Ectodermal cell (in vitro differentiated cells): ENCODE results near the gene ZDHHC18.
"Not testable (repeated sequence)": the region's sequence is repeated elsewhere in the genome, so short reads cannot be mapped to it uniquely, and the experiment has no call there.

Source experiments
- H3K27ac ChIP-seq: 2 replicates; pipeline ENCODE4 v1.7.0; 2013; ENCODE audit warnings: mild to moderate bottlenecking, low read depth, low read length; ENCODE audit not compliant: insufficient read depth, poor library complexity, severe bottlenecking
- H3K27me3 ChIP-seq: 2 replicates; pipeline ENCODE4 v1.7.0; 2013; ENCODE audit warnings: mild to moderate bottlenecking, low read length; ENCODE audit not compliant: insufficient read depth, control insufficient read depth, poor library complexity, severe bottlenecking
- H3K36me3 ChIP-seq: one replicate; pipeline ENCODE4 v1.7.0; 2013; ENCODE audit warnings: low read length; ENCODE audit not compliant: control insufficient read depth, insufficient read depth
- H3K4me1 ChIP-seq: one replicate; pipeline ENCODE4 v1.7.0; 2013; ENCODE audit warnings: low read length; ENCODE audit not compliant: control insufficient read depth, insufficient read depth
- H3K4me3 ChIP-seq: 2 replicates; pipeline ENCODE4 v1.7.0; 2013; ENCODE audit warnings: low read depth, low read length, control low read depth; ENCODE audit not compliant: insufficient read depth
- H3K9me3 ChIP-seq: 2 replicates; pipeline ENCODE4 v1.7.0; 2013; ENCODE audit warnings: mild to moderate bottlenecking, low read length, moderate library complexity; ENCODE audit not compliant: control insufficient read depth
- WGBS, 2 experiments: methylation state at CpG; one replicate each; pipeline ENCODE4 v1.1.7; 2013; ENCODE audit warnings: missing lambda C conversion rate in 2 of 2; 5-methylcytosine and 5-hydroxymethylcytosine counted together

The ZDHHC18 gene

DNA sequence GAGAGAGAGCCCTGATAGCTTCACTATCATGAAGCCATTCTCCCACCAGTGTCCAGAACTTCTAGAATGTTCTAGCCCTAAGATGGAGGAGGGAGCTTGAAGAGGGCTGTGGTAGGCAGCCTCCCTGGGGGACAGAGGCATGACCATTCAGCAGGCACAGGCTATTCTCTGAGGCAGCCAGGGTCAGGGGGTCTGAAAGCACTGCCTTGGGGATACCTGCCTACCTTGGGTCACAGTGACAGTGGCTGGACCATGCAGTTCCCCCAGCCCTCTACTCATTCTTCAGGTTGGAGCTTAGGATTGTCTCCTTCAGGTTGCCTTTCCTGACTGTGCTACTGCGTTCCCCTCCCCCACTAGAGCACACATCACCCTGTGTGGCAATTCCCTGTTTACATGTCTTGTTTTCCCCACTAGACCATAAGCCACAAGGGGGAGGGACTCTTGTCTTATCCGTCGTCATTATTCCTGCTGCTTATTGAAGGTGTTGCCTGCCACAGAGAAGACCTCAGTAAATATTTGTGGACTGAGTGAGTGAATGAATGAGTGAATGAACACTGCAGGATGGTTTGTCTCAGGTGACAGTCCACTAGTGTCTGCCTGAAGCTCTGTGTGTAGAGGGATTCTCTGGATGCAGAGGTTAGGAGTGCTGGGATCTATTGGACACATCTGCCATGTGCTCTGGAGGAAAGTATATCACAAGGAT lies 5.2 kb downstream of the ZDHHC18 start:
- Histone ChIP-seq H3K4me1 (peaks cover 7% of the 10 kb centered on the region), H3K27ac (no peak overlapping the region), H3K27me3 (no peaks in the 10 kb centered on the region), H3K4me3 (no peak overlapping the region), H3K36me3 (peaks cover 23% of the 10 kb centered on the region), H3K9me3 (no peaks in the 10 kb centered on the region)
- WGBS, 2 experiments: 85 to 92% methylated on average over 3 of the region's 3 CpGs

DNA sequence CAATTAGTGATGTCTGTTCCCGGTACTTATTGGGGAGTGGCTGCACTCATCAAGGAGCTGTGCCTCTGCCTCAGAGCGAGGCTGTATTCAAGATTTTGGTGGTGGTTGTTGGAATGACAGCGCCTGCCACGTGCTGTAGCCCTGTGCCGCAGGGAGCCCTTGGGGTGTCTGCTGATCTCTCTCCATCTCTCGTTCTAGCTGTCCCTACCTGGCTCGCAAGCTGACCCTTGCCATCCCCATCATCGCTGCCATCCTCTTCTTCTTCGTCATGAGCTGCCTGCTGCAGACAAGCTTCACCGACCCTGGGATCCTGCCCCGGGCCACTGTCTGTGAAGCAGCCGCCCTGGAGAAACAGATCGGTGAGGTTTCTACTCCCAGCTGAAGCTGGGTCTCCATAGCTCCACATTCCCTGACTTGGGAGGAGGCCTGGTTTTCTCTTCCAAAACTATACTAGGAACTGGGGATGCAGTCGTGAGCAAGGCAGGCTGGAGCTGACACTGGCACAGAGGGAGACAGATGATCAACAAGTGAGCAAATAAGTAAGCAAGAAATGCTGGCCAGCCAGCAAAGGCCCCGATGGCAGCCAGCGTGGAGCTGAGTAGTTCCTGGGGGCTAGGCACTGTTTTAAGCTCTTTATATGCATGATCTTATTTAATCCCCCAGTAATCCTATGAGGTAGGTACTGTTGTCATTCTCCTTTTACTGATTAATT lies 5.9 kb downstream of the ZDHHC18 start:
- Histone ChIP-seq H3K27ac (no peak overlapping the region), H3K36me3 (peaks cover 23% of the 10 kb centered on the region), H3K27me3 (no peaks in the 10 kb centered on the region), H3K4me1 (peaks cover 5% of the 10 kb centered on the region), H3K9me3 (no peaks in the 10 kb centered on the region), H3K4me3 (no peak overlapping the region)
- WGBS, 2 experiments: 92 to 94% methylated on average over 16 of the region's 16 CpGs

GRCh38 chr1:26833432-26834405 lies 7.2 kb downstream of the ZDHHC18 start:
- no peaks in the 10 kb centered on the region for H3K27me3 ChIP-seq
- H3K4me3 ChIP-seq: no peak overlapping the region
- peaks cover 3% of the 10 kb centered on the region for H3K4me1 ChIP-seq
- no peaks in the 10 kb centered on the region for H3K9me3 ChIP-seq
- no peak overlapping the region for H3K27ac ChIP-seq
- H3K36me3 ChIP-seq: peaks cover 23% of the 10 kb centered on the region
- WGBS, 2 experiments: 89 to 91% methylated on average over 23 of the region's 23 CpGs

- H3K4me3 ChIP-seq, H3K9me3 ChIP-seq, H3K27me3 ChIP-seq, H3K27ac ChIP-seq, H3K4me1 ChIP-seq: not testable (repeated sequence)
- peaks cover 24% of the 10 kb centered on the region for H3K36me3 ChIP-seq
- 94 to 95% methylated on average over 5 of the region's 5 CpGs for WGBS, 2 experiments
Observed at GRCh38 chr1:26837665-26838064, 11.2 kb downstream of the ZDHHC18 start.

GRCh38 chr1:26838474-26839338 lies 12.2 kb downstream of the ZDHHC18 start:
- Histone ChIP-seq H3K27ac (no peak overlapping the region), H3K27me3 (no peaks in the 10 kb centered on the region), H3K4me1 (no peaks in the 10 kb centered on the region), H3K9me3 (no peaks in the 10 kb centered on the region), H3K36me3 (peaks cover 31% of the 10 kb centered on the region), H3K4me3 (no peak overlapping the region)
- WGBS, 2 experiments: 88 to 92% methylated on average over 8 of the region's 8 CpGs

- WGBS, 2 experiments: 97 to 100% methylated on average over 1 of the region's 1 CpG
- no peaks in the 10 kb centered on the region for H3K27me3 ChIP-seq
- peaks cover 28% of the 10 kb centered on the region for H3K36me3 ChIP-seq
- H3K4me3 ChIP-seq: no peak overlapping the region
- H3K9me3 ChIP-seq: no peaks in the 10 kb centered on the region
- no peak overlapping the region for H3K27ac ChIP-seq
- H3K4me1 ChIP-seq: no peaks in the 10 kb centered on the region
Observed at GRCh38 chr1:26839339-26839722, 12.8 kb downstream of the ZDHHC18 start.

GRCh38 chr1:26839779-26840178 lies 13.3 kb downstream of the ZDHHC18 start:
- Histone ChIP-seq H3K4me3 (no peak overlapping the region), H3K4me1 (no peaks in the 10 kb centered on the region), H3K36me3 (peaks cover 29% of the 10 kb centered on the region), H3K27ac (no peak overlapping the region), H3K27me3 (no peaks in the 10 kb centered on the region), H3K9me3 (no peaks in the 10 kb centered on the region)
- 91 to 92% methylated on average over 6 of the region's 6 CpGs for WGBS, 2 experiments

DNA sequence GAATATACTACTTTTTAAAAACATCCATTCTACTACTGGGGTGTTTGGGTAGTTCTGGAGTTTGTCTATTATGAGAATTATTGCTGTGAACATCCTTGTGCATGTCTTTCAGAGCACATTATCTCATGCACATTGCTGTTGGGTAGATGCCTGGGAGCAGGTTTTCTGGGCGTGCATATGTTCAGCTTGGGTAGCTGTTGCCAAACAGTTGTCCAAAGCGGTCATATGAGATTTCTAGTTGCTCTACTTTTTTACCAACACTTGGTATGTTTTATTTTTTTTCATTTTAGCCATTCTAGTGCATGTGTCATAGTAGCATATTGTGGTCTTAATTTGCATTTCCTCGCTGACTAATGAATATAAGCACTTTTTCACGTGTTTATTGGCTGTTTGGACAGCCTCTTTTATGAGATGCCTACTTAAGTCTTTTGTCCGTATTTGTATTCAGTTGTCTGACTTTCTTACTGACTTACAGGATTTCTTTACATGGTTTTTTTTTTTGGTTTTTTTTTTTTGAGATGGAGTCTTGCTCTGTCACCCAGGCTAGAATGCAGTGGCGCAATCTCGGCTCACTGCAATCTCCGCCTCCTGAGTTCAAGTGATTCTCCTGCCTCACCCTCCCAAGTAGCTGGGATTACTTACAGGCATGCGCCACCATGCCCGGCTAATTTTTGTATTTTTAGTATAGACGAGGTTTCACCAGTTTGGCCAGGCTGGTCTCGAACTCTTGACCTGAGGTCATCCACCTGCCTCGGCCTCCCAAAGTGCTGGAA lies 18.1 kb downstream of the ZDHHC18 start:
- H3K27me3 ChIP-seq: no peaks in the 10 kb centered on the region
- H3K4me1 ChIP-seq: no peaks in the 10 kb centered on the region
- no peak overlapping the region for H3K27ac ChIP-seq
- no peak overlapping the region for H3K4me3 ChIP-seq
- no peaks in the 10 kb centered on the region for H3K9me3 ChIP-seq
- H3K36me3 ChIP-seq: peaks cover 26% of the 10 kb centered on the region
- WGBS, 2 experiments: 92 to 95% methylated on average over 13 of the region's 13 CpGs

DNA sequence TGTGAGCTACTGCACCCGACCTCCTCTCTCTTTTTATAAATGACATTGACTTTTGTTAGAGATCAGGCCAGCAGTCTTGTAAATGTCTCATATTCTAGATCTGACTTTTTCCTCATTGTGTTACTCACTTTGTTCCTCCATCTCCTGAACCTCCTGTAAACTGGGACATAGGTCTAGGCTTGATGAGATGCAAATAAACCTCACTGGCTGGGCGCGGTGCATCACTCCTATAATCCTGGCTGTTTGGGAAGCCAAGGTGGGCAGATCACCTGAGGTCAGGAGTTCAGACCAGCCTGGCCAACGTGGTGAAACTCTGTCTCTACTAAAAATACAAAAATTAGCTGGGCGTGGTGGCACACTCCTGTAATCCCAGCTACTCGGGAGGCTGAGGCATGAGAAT lies 21.3 kb downstream of the ZDHHC18 start:
- H3K4me3 ChIP-seq, H3K27ac ChIP-seq, H3K4me1 ChIP-seq, H3K27me3 ChIP-seq, H3K9me3 ChIP-seq: not testable (repeated sequence)
- H3K36me3 ChIP-seq: peaks cover 32% of the 10 kb centered on the region
- WGBS, 2 experiments: 91% methylated on average over 6 of the region's 6 CpGs
